Thymus (tissue), 11 donors: ENCODE measurements around the gene OCEL1. TPM values are rescaled to one million over a fixed set of nuclear protein-coding genes. Genes with fewer than 3 reads are reported as not detected.
A peak's percentile ranks its signal among the peaks of the same experiment; 100 is the strongest.

Experiments used
- DNase-seq, 9 donors: peaks; one replicate each; pipeline ENCODE4 v3.0.0-alpha.2; 2013; ENCODE audit warnings: low spot score in 9 of 9, low read depth in 6 of 9, missing footprints in 1 of 9
- H3K27ac ChIP-seq, 2 donors: one replicate each; pipeline ENCODE4 v1.5.1; 2013; ENCODE audit warnings: control low read depth in 1 of 2, low read depth in 1 of 2, low read length in 1 of 2, mild to moderate bottlenecking in 1 of 2, moderate library complexity in 1 of 2
- H3K27me3 ChIP-seq, 2 donors: one replicate each; pipeline ENCODE4 v1.5.1; 2013; ENCODE audit warnings: low read length in 1 of 2; ENCODE audit not compliant: control insufficient read depth in 2 of 2, insufficient read depth in 1 of 2
- H3K36me3 ChIP-seq, 2 donors: one replicate each; pipeline ENCODE4 v1.5.1; 2013; ENCODE audit warnings: low read length in 1 of 2, mild to moderate bottlenecking in 1 of 2, moderate library complexity in 1 of 2; ENCODE audit not compliant: control insufficient read depth in 2 of 2, insufficient read depth in 2 of 2
- H3K4me1 ChIP-seq, 2 donors: one replicate each; pipeline ENCODE4 v1.5.1; 2013; ENCODE audit warnings: low read length in 2 of 2; ENCODE audit not compliant: control insufficient read depth in 2 of 2, insufficient read depth in 2 of 2
- H3K4me3 ChIP-seq, 2 donors: one replicate each; pipeline ENCODE4 v1.5.1; 2013; ENCODE audit warnings: low read length in 2 of 2, control low read depth in 1 of 2, mild to moderate bottlenecking in 1 of 2
- H3K9me3 ChIP-seq, 2 donors: one replicate each; pipeline ENCODE4 v1.5.1; 2013; ENCODE audit warnings: low read length in 1 of 2, mild to moderate bottlenecking in 1 of 2; ENCODE audit not compliant: control insufficient read depth in 2 of 2, insufficient read depth in 1 of 2
- WGBS: extraction: QIAGEN DNeasy Blood & Tissue Kit; methylation state at CpG from one replicate; pipeline ENCODE4 v1.1.7; 2013; 5-methylcytosine and 5-hydroxymethylcytosine counted together
- polyA plus RNA-seq: library from polyadenylated mRNA; stranded (reverse); fragments of 200-250 nt; gene quantifications from one replicate; pipeline ENCODE4 v1.2.3, GENCODE V29; 2013
- total RNA-seq: library from RNA; stranded (reverse); fragments of 120-200 nt; gene quantifications from one replicate; pipeline ENCODE4 v1.2.4, GENCODE V29; 2013
- donor health status: healthy.

OCEL1 gene
- total and polyA plus RNA-seq, 2 donors: 6.2 to 24.8 TPM

DNA sequence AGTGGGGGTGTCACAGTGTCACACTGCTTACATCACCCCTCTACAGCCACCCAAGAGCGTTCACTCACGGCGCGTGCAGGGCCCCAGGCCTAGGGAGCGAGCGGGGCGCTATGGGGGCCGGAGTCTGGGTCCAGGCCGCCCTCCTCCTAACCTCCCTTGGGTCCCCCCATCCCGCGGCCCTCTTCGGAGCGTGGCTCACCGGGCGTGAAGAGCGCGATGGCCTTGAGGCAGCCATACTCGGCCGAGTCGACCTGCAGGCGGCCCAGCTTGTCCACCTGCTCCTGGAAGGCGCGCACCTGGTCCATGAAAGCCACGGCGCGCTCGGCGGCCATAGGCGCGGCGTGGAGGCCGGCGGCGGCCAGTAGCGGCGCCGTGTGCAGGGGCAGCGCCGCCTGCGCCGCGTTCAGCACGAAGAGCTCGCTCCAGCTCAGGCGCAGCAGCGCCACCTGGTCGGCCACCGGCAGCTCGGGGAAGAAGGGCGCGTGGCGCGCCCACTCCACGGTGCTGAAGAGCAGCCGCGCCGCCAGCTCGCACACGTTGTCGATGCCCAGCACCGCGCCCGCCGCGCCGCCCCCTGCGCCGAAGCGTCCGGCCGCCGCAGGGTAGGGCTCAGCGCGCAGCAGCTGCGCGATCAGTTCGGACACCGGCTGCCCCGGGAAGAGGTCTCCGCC is 9.4 kb downstream of the OCEL1 start:
- peaks cover 13 to 20% of the 10 kb centered on the region in 2 donors for H3K4me1 ChIP-seq
- WGBS: 2% methylated on average over 80 of the region's 80 CpGs
- peaks cover 2 to 11% of the 10 kb centered on the region in 2 donors for H3K36me3 ChIP-seq
- H3K4me3 ChIP-seq: peak overlapping the region; percentile 52 to 54
- peak in 7 of 9 donors; percentile 60 to 87 (median 79) for DNase-seq
- peaks cover 0 to under 1% of the 10 kb centered on the region in 2 donors for H3K27me3 ChIP-seq
- peak overlapping the region; percentile 44 to 74 for H3K27ac ChIP-seq
- H3K9me3 ChIP-seq: peaks cover 0 to 4% of the 10 kb centered on the region in 2 donors

- DNase-seq: peak in 1 of 9 donors; percentile 49
- H3K27me3 ChIP-seq: peaks cover 0 to 5% of the 10 kb centered on the region in 2 donors
- peak overlapping the region in 1 of 2 donors; percentile 52 for H3K4me3 ChIP-seq
- H3K9me3 ChIP-seq: peaks cover 0 to 4% of the 10 kb centered on the region in 2 donors
- peaks cover 2 to 11% of the 10 kb centered on the region in 2 donors for H3K36me3 ChIP-seq
- H3K4me1 ChIP-seq: peaks cover 13 to 20% of the 10 kb centered on the region in 2 donors
- 11% methylated on average over 24 of the region's 27 CpGs for WGBS
- H3K27ac ChIP-seq: peak overlapping the region in 1 of 2 donors; percentile 74
Observed at GRCh38 chr19:17235971-17236777, 10.1 kb downstream of the OCEL1 start.

DNA sequence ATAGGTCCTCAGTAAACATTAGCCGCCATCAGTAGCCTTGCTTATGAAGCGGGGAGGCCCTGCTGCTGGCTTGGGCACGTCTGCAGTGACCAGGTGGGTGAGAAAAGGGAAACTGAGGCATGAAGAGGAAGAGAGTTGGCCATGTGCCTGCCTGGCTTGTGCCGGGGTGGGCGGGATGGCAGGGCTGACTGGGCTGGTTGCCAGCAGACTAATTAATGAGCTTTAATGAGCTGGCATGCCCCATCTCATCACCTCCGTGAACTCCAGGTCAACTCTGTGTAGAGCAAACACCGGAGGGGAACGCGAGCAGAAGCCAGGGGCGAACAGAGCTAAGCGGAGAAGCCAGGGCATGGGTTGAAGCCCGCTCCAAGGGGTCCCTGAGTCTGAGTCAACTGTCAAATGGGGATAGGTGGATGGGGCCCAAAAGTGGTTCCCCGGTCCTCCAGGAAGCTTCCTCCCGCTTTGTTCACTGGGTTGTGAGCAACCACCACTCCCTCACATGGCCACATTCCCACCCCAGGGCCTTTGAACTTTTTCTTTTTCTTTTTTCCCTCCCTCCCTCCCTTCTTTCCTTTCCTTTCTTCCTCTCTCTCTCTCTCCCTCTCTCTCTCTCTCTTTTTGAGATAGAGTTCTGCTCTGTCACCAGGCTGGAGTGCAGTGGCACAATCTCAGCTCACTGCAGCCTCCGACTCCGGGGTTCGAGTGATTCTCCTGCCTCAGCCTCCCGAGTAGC is 11.0 kb downstream of the OCEL1 start:
- WGBS: 96% methylated on average over 18 of the region's 18 CpGs
- peaks cover 0 to 4% of the 10 kb centered on the region in 2 donors for H3K9me3 ChIP-seq
- peaks cover 0 to 8% of the 10 kb centered on the region in 2 donors for H3K27me3 ChIP-seq
- no peak overlapping the region for H3K4me3 ChIP-seq
- DNase-seq: no peak
- H3K36me3 ChIP-seq: peaks cover 0 to 7% of the 10 kb centered on the region in 2 donors
- peaks cover 13 to 20% of the 10 kb centered on the region in 2 donors for H3K4me1 ChIP-seq
- H3K27ac ChIP-seq: no peak overlapping the region

DNA sequence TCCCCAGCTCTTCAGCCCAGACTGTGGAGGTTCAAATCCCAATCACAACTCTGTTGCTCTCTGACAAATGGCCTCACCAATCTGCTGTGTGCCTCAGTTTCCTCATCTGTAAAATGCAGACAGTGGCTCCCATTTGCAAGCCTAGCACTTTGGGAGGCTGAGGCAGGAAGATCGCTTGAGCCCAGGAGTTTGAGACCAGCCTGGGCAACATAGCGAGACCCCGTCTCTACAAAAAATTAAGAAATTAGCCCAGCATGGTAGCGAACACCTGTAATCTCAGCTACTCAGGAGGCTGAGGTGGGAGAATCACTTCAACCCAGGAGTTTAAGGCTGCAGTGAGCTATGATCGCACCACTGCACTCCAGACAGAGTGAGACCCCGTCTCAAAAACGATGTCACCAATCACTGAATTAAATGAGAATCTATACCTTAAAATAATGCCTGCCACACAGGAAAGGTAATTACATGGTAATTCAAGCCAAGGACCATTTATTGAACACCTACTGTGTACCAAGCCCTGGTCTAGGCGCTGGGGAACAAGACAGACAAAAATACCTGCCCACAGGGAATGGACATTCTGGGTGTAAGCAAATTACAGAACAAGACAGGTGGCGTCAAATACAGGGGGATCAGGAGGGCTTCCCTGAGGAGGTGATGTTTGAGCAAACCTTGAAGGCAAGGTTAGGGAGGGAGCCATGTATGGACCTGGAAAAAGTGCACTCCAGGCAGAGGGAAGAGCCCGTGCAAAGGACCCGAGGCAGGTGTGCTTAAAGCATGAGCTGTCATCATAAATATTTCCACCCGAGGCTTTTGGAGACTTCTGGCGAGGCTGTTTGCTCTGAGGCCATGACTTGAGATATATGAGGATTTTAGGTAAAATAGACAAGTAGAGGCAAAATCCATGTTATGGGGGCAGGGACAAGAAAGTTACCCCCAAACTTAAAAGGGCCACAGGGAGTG is 12.0 kb downstream of the OCEL1 start:
- peaks cover 13 to 20% of the 10 kb centered on the region in 2 donors for H3K4me1 ChIP-seq
- no peaks in the 10 kb centered on the region for H3K36me3 ChIP-seq
- no peak for DNase-seq
- no peak overlapping the region for H3K4me3 ChIP-seq
- H3K27ac ChIP-seq: no peak overlapping the region
- H3K9me3 ChIP-seq: peaks cover 0 to 4% of the 10 kb centered on the region in 2 donors
- H3K27me3 ChIP-seq: peaks cover 3 to 17% of the 10 kb centered on the region in 2 donors
- 98% methylated on average over 13 of the region's 13 CpGs for WGBS

GRCh38 chr19:17240062-17240752 is 14.2 kb downstream of the OCEL1 start:
- Histone ChIP-seq H3K27ac (no peak overlapping the region), H3K36me3 (no peaks in the 10 kb centered on the region), H3K27me3 (peaks cover 22 to 38% of the 10 kb centered on the region in 2 donors), H3K4me1 (peaks cover 10 to 12% of the 10 kb centered on the region in 2 donors), H3K9me3 (peaks cover 0 to 4% of the 10 kb centered on the region in 2 donors), H3K4me3 (no peak overlapping the region)
- WGBS: 91% methylated on average over 24 of the region's 24 CpGs
- DNase-seq: no peak

- no peak overlapping the region for H3K27ac ChIP-seq
- DNase-seq: no peak
- H3K27me3 ChIP-seq: peaks cover 28 to 39% of the 10 kb centered on the region in 2 donors
- 97% methylated on average over 6 of the region's 6 CpGs for WGBS
- H3K36me3 ChIP-seq: no peaks in the 10 kb centered on the region
- peaks cover 0 to 4% of the 10 kb centered on the region in 2 donors for H3K9me3 ChIP-seq
- H3K4me3 ChIP-seq: no peak overlapping the region
- peaks cover 9 to 10% of the 10 kb centered on the region in 2 donors for H3K4me1 ChIP-seq
Observed at GRCh38 chr19:17240826-17241399, 14.9 kb downstream of the OCEL1 start.

- H3K27ac ChIP-seq: no peak overlapping the region
- WGBS: 81% methylated on average over 8 of the region's 8 CpGs
- H3K36me3 ChIP-seq: no peaks in the 10 kb centered on the region
- peaks cover 0 to 8% of the 10 kb centered on the region in 2 donors for H3K9me3 ChIP-seq
- no peak for DNase-seq
- no peak overlapping the region for H3K4me3 ChIP-seq
- peaks cover 36 to 55% of the 10 kb centered on the region in 2 donors for H3K27me3 ChIP-seq
- H3K4me1 ChIP-seq: peaks cover 4 to 15% of the 10 kb centered on the region in 2 donors
Observed at GRCh38 chr19:17242431-17243208, 16.6 kb downstream of the OCEL1 start.
